Measurements from ENCODE around the gene ZNF134.

ZNF134 gene

GRCh38 chr19:57613941-57614743 lies at the start of gene ZNF134:
ZNF134 (plus strand) TSS chr19:57614242; CDS start chr19:57619469, 5,227 bp downstream.
- peak; percentile 82 for DNase-seq

GRCh38 chr19:57566396-57567265 lies 47.4 kb upstream of the ZNF134 start:
- no peak for DNase-seq

- DNase-seq, result no peak
Observed at GRCh38 chr19:57570707-57571106, 43.3 kb upstream of the ZNF134 start.

DNA sequence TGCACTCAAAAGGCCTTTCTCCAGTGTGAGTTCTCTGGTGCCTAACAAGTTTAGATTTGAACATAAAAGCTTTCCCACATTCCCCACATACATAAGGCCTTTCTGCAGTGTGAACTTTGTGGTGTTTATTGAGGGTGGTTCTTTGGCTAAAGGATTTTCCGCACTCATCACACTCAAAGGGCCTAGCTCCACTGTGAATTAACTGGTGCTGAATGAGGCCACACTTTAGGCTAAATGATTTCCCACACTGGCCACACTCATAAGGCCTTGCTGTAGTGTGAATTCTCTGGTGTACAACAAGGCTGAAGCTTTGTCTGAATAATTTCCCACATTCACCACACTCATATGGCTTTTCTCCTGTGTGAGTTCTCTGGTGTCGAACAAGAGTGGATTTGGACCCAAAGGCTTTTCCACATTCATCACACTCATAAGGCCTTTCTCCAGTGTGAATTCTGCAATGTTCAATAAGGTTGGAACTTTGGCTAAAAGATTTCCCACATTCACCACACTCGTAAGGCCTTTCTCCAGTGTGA lies 41.6 kb upstream of the ZNF134 start:
- DNase-seq, result no peak

- no peak for DNase-seq
Observed at GRCh38 chr19:57576661-57577060, 37.4 kb upstream of the ZNF134 start.

- peak; percentile 94 for DNase-seq
Observed at GRCh38 chr19:57578487-57579205, 35.4 kb upstream of the ZNF134 start, which contains the start of gene ZNF416. ZNF416 (minus strand) TSS chr19:57578911; CDS start chr19:57578704, 207 bp downstream.

DNA sequence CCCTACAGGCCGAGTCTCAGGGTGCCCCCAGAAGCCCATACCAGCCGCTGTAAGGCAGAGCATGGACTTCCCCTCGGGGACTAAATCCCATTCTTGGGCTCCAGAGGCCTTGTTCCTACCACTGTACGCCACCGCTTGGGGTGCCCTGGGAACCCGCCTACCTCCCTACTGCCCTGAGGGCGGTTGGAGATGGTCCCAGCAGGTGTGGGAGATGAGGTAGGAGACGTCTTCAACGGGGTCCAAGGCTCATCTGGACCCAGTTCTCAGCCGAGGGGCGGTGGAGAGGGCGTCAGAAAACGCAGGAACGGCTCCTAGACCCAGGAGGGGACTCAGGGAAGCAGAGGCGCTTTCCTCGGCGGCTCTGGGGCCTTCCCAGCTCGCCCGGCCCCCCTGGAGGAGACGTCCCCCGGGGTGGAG lies 30.9 kb upstream of the ZNF134 start:
- no peak for DNase-seq

GRCh38 chr19:57583521-57584416 lies 30.3 kb upstream of the ZNF134 start, which contains the start of gene ZIK1:
ZIK1 (plus strand) TSS chr19:57584145; CDS start chr19:57584357, 212 bp downstream.
- DNase-seq, result peak; percentile 85

GRCh38 chr19:57587529-57587928 lies 26.5 kb upstream of the ZNF134 start:
- DNase-seq, result no peak

DNA sequence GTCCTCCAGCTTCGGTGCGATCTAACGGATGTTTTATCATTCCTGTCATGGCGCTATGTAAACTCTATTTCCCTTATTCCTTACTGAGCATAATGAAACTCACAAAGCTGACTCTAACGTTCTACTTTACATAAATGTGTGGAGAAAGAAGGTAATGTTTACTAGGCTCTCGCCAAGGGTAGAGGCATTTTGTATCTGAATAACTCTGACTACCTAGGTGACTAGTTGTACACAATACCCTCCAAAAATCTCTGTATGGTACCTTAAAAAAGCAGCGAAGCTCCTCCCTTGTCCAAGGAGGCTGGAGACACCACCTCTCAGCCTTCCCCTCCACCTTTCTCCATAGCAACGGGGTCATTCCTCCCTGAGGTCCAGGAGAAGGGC lies 14.7 kb upstream of the ZNF134 start:
- DNase-seq, result no peak

DNA sequence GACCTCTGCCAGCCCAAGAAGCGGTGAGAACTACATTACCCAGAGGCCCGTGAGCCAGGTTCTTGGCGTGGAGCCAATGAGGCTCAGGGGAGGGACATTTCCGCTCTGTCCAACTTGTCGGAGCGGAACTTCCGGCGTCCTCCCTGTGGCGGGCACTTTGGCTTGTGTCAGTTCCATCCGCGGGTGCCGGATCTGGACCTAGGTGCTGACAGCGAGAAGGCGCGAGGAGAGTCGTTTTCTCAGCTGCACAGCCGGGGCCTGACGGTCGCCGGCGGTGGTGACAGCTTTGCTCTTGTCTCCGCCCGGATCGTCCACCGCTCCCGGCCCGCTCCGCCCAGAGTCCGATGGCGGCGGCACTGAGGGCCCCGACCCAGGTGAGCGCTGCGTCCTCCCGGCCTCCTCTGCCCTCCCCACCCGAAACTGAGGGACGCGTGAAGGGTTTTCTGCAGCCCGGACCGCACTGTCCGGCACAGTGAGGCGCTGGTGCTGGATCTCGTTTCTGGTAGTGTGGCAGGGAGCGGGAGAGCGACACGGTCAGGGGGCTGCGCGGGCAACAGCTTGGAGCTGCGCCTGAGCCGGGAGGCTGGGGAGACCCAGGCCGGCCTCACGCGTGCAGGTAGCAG lies 14.2 kb upstream of the ZNF134 start, which contains the start of gene ZNF530:
Gene ZNF530 (plus strand): TSS at position 125 of the 623 bp plus-strand sequence. CDS start 4,461 bp downstream, outside the sequence.
- peak; percentile 85 for DNase-seq

GRCh38 chr19:57606931-57607330 lies 7.1 kb upstream of the ZNF134 start:
- DNase-seq, result no peak

GRCh38 chr19:57611113-57611512 lies 2.9 kb upstream of the ZNF134 start:
- DNase-seq, result no peak

DNA sequence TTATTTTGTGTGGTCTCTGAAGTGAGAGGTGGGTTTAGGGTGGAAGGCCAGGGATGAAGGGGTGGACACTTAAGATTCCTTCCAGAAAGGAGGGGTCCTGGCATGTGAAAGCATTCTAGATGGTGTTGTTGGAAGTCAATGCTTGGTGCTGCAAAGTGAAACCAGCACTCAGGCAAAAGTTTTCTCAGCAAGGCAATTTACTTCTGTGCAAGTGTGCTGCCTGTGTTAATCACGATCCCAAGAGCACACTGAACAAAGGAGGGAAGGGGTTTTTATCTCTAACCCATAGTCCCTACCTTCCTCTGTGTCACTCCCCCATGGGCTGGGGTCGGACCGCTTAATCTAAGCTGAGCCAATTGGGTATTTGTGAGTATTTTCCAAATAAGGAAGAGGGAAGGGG lies 1.3 kb downstream of the ZNF134 start:
- no peak for DNase-seq

GRCh38 chr19:57620673-57621348 lies 6.8 kb downstream of the ZNF134 start:
- no peak for DNase-seq

DNA sequence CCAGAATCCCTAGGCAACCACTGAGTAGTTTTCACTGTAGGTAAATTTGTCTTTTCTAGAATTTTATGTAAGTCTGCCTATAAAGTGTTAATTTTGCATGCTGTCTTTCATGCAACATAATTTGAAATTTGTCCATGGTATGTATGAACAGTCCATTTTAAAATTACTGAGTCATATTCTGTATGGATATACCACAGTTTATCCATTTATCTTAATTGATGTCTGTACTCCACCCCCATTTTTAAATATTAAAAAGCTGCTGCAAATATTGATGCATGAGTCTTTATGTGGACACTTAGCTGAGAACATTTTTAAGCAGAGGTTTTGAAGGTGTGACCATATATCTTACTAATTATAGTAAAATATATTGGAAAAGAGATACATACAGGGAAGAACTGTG lies 9.0 kb downstream of the ZNF134 start:
- DNase-seq, result no peak

DNA sequence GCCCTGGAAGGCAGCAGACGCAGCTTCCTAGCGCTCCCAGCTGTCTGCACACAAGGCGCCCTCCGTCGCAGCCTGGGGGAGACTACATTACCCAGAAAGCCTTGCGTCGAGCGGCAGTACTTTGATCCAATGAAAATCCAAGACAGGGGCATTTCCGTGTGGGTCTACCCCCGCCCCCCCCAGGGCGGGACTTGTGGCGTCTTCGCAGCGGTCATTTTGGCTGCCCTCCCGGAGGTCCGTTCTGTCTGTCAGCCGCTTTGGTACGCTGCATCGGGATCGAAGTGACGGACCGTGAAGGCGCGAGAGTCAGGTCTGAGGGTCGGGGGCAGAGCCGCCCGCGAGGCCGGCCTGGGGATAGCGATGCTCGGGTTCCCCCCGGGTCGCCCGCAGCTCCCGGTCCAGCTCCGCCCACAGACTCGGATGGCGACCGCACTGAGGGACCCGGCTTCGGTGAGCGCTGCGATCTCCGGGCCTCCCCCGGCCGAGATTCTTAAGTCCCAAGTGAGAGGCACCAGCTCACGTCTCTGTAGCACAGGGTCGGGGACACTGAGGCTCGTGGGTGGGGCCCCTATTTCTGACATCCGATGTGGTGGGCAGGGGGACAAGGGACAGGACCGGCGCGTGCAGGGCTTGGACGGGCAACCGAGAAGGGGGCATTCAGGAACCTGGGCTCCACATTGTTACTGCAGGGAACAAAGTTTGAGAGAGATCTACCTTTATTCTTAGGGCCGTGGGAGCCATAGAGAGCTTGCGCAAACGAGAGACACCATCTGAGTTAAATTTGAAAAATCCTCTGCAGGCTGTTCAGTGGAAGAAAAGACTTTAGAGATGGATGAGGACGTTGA lies 19.2 kb downstream of the ZNF134 start, which contains the start of gene ZNF211:
Gene ZNF211 (plus strand): TSS at position 182 of the 845 bp plus-strand sequence. CDS start 179 bp downstream, at position 361.
- DNase-seq, result peak; percentile 85

GRCh38 chr19:57633832-57634131 lies 19.7 kb downstream of the ZNF134 start:
- no peak for DNase-seq

DNA sequence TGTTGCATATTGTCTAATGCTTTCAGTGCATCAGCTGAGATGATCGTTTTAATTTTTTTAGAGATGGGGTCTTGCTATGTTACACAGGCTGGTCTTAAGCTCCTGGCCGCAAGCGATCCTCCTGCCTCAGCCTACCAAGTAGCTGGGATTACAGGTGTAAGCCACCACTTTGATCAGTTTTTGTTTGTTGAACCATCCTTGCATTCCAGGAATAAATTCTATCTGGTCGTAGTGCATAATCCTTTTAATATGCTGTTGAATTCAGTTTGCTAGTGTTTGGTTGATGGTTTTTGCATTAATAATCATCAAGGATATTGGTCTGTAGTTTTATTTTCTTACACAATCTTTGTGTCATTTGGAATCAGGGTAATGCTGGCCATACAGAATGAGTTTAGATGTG lies 23.3 kb downstream of the ZNF134 start:
- no peak for DNase-seq

Data from NCI-H1092 (cell line).